GM21515 (cell line): ENCODE results near the gene FBXL14.
A peak's percentile ranks its signal among the peaks of the same experiment; 100 is the strongest.

Source experiments
- ATAC-seq: cut with Tn5 transposase; IDR thresholded peaks from one replicate; pipeline ENCODE4 v1.9.1; 2021; ENCODE audit not compliant: unreplicated experiment

Gene FBXL14

GRCh38 chr12:1593174-1594005, 991 bp downstream of the FBXL14 start:
- ATAC-seq = peak; percentile 28

- ATAC-seq = no peak
Observed at GRCh38 chr12:1592444-1593173, 1.8 kb downstream of the FBXL14 start.

GRCh38 chr12:1591543-1591942, 2.8 kb downstream of the FBXL14 start:
- ATAC-seq = no peak

- ATAC-seq = no peak
Observed at GRCh38 chr12:1591034-1591433, 3.3 kb downstream of the FBXL14 start.

- no peak for ATAC-seq
Observed at GRCh38 chr12:1590221-1590979, 4.0 kb downstream of the FBXL14 start.

GRCh38 chr12:1588575-1588947, 5.8 kb downstream of the FBXL14 start:
- no peak for ATAC-seq

GRCh38 chr12:1587927-1588574, 6.3 kb downstream of the FBXL14 start:
- no peak for ATAC-seq

- no peak for ATAC-seq
Observed at GRCh38 chr12:1584326-1584725, 10.1 kb downstream of the FBXL14 start.

- ATAC-seq = no peak
Observed at GRCh38 chr12:1583421-1584078, 10.8 kb downstream of the FBXL14 start.

- no peak for ATAC-seq
Observed at GRCh38 chr12:1582709-1583050, 11.7 kb downstream of the FBXL14 start.

- ATAC-seq = no peak
Observed at GRCh38 chr12:1581973-1582708, 12.2 kb downstream of the FBXL14 start.

GRCh38 chr12:1580526-1580925, 13.9 kb downstream of the FBXL14 start:
- ATAC-seq = no peak

GRCh38 chr12:1579651-1580435, 14.5 kb downstream of the FBXL14 start:
- ATAC-seq = no peak

GRCh38 chr12:1576410-1577241, 17.8 kb downstream of the FBXL14 start:
- ATAC-seq = no peak

- ATAC-seq = no peak
Observed at GRCh38 chr12:1575408-1576401, 18.7 kb downstream of the FBXL14 start.

- no peak for ATAC-seq
Observed at GRCh38 chr12:1574865-1575259, 19.5 kb downstream of the FBXL14 start.
